Endothelial cell of umbilical vein (primary cell): ENCODE results near the gene F2RL1. TPM values are rescaled to one million over a fixed set of nuclear protein-coding genes. Genes with fewer than 3 reads are reported as not detected.

Experiments used
- BruUV-seq: library from RNA; stranded (reverse); fragments of 400-500 nt; replicated peaks from 2 replicates; lab custom pipeline; 2021; lab: Mats Ljungman, UMichigan
- CTCF ChIA-PET: fragments of 300-600, 350-600 bp; sonication (Branson Sonifier 250); formaldehyde crosslinking; loops from one replicate; lab custom pipeline; 2021; ENCODE audit warnings: antibody characterized with exemption, inconsistent platforms; lab: Charles Lee
- POLR2A ChIA-PET: fragments of 300-600, 350-600 bp; sonication (Branson Sonifier 250); formaldehyde crosslinking; loops from one replicate; lab custom pipeline; 2021; ENCODE audit warnings: antibody characterized with exemption, inconsistent platforms; lab: Charles Lee
- DNase-seq: peaks from one replicate; pipeline ENCODE4 v3.0.0-alpha.2; 2011; ENCODE audit warnings: low read depth, low spot score
- FAIRE-seq: peaks from 2 replicates; lab custom pipeline; 2011; peaks lifted over from hg19 to GRCh38; lab: Jason Lieb, UNC
- H2AFZ ChIP-seq: 2 replicates; pipeline ENCODE4 v1.6.0; 2012; ENCODE audit warnings: low read depth, low read length, control low read depth, inconsistent platforms
- H3K27ac ChIP-seq: 2 replicates; pipeline ENCODE4 v1.5.1; 2011; ENCODE audit warnings: low read depth, mild to moderate bottlenecking, control low read depth, low read length, moderate library complexity; ENCODE audit not compliant: insufficient read depth
- H3K27me3 ChIP-seq, 2 experiments: 2 replicates each; pipeline versions ENCODE4 v1.6.0 to v1.6.1; 2011; ENCODE audit warnings: low read length in 2 of 2, mixed read lengths in 1 of 2; ENCODE audit not compliant: control insufficient read depth in 2 of 2, insufficient read depth in 2 of 2
- H3K36me3 ChIP-seq, 2 experiments: 2 replicates in 1 of 2; 3 replicates in 1 of 2; pipeline ENCODE4 v1.5.1; 2011; ENCODE audit warnings: low read length in 2 of 2, mild to moderate bottlenecking in 1 of 2, moderate library complexity in 1 of 2; ENCODE audit not compliant: control insufficient read depth in 2 of 2, insufficient read depth in 2 of 2; ENCODE audit errors: extremely low read depth in 1 of 2
- H3K4me1 ChIP-seq: 3 replicates; pipeline ENCODE4 v1.5.1; 2011; ENCODE audit warnings: mild to moderate bottlenecking, low read length; ENCODE audit not compliant: control insufficient read depth, insufficient read depth; ENCODE audit errors: extremely low read depth
- H3K4me2 ChIP-seq: 2 replicates; pipeline ENCODE4 v1.6.1; 2011; ENCODE audit warnings: low read length, control low read depth, mixed read lengths; ENCODE audit not compliant: insufficient read depth
- H3K4me3 ChIP-seq, 3 experiments: fragments of 200-600 bp in 1 of 3; sonication (generic), shearing (Covaris generic) in 1 of 3; replicated peaks in 1 of 3; 2 replicates each; pipeline ENCODE4 v1.5.1; 2011 to 2016; ENCODE audit warnings: control low read depth in 3 of 3, low read length in 3 of 3, mild to moderate bottlenecking in 2 of 3, inconsistent platforms in 1 of 3, low read depth in 1 of 3, moderate library complexity in 1 of 3; ENCODE audit not compliant: insufficient read depth in 1 of 3
- H3K79me2 ChIP-seq: 2 replicates; pipeline ENCODE4 v1.6.0; 2012; ENCODE audit warnings: low read length, inconsistent platforms; ENCODE audit not compliant: control insufficient read depth, insufficient read depth
- H3K9ac ChIP-seq: replicated peaks from 2 replicates; pipeline ENCODE3; 2011; ENCODE audit warnings: low read length, control low read depth; ENCODE audit not compliant: insufficient read depth; ENCODE audit errors: extremely low read depth
- H3K9me1 ChIP-seq: replicated peaks from 3 replicates; pipeline ENCODE4 v1.6.0; 2011; ENCODE audit warnings: mild to moderate bottlenecking, low read length; ENCODE audit not compliant: control insufficient read depth, insufficient read depth; ENCODE audit errors: extremely low read depth
- H3K9me3 ChIP-seq: replicated peaks from 2 replicates; pipeline ENCODE4 v1.5.1; 2012; ENCODE audit warnings: low read length, inconsistent platforms; ENCODE audit not compliant: control insufficient read depth, insufficient read depth
- H4K20me1 ChIP-seq: replicated peaks from 2 replicates; pipeline ENCODE3; 2011; ENCODE audit warnings: mild to moderate bottlenecking, low read length; ENCODE audit not compliant: control insufficient read depth, insufficient read depth; ENCODE audit errors: extremely low read depth
- CTCF ChIP-seq, 2 donors: IDR thresholded peaks; 1 replicate in 1 of 2; 2 replicates in 1 of 2; pipeline ENCODE4 v1.5.1; 2011; ENCODE audit warnings: low read length in 2 of 2, mild to moderate bottlenecking in 2 of 2, moderate library complexity in 2 of 2, control low read depth in 1 of 2, inconsistent platforms in 1 of 2, low read depth in 1 of 2; ENCODE audit not compliant: insufficient read depth in 1 of 2; ENCODE audit errors: extremely low read depth in 1 of 2
- EZH2 ChIP-seq: IDR thresholded peaks from 2 replicates; pipeline ENCODE4 v1.6.1; 2012; ENCODE audit warnings: borderline replicate concordance, low read depth, mild to moderate bottlenecking, moderate library complexity, low read length, inconsistent platforms; ENCODE audit not compliant: severe bottlenecking
- FOS ChIP-seq: IDR thresholded peaks from 2 replicates; pipeline ENCODE4 v1.6.1; 2011; ENCODE audit warnings: mild to moderate bottlenecking, low read length, moderate library complexity, borderline replicate concordance; ENCODE audit not compliant: insufficient read depth
- GATA2 ChIP-seq: IDR thresholded peaks from 2 replicates; pipeline ENCODE4 v1.7.0; 2011; ENCODE audit warnings: low read depth, mild to moderate bottlenecking, moderate library complexity, mixed read lengths, low read length; ENCODE audit not compliant: insufficient read length, insufficient read depth
- JUN ChIP-seq: IDR thresholded peaks from 2 replicates; pipeline ENCODE4 v1.6.1; 2011; ENCODE audit warnings: borderline replicate concordance, low read depth; ENCODE audit not compliant: insufficient read length, insufficient read depth
- MAX ChIP-seq: IDR thresholded peaks from 2 replicates; pipeline ENCODE4 v1.6.1; 2011; ENCODE audit not compliant: insufficient read depth, insufficient read length
- MYC ChIP-seq: IDR thresholded peaks from one replicate; pipeline ENCODE4 v1.6.1; 2011; ENCODE audit warnings: mild to moderate bottlenecking, low read depth, low read length
- POLR2A ChIP-seq: IDR thresholded peaks from 2 replicates; pipeline ENCODE4 v1.6.1; 2012; ENCODE audit warnings: low read depth, mild to moderate bottlenecking, control low read depth, low read length
- POLR2AphosphoS5 ChIP-seq: IDR thresholded peaks from 2 replicates; pipeline ENCODE4 v1.6.1; 2012; ENCODE audit warnings: low read depth, mild to moderate bottlenecking, control low read depth, low read length, moderate library complexity; ENCODE audit not compliant: insufficient read depth
- dilution Hi-C: fragments of 300-500 bp; cut with MboI; formaldehyde crosslinking; loops from one replicate; pipeline ENCODE4 v1.15.0; 2019; ENCODE audit warnings: low sequenced_read_pairs; ENCODE audit not compliant: extremely low pct_ligation_motif_present
- intact Hi-C: fragments of 100-400 bp; cut with micrococcal nuclease; formaldehyde crosslinking; loops from one replicate; pipeline ENCODE4 v1.10.0; 2022
- polyA plus RNA-seq, 4 experiments: library from polyadenylated mRNA; depleted of rRNA in 3 of 4; stranded (reverse) in 3 of 4; unstranded in 1 of 4; fragments of >200 nt; gene quantifications; 2 replicates each; pipeline versions ENCODE4 v1.2.1 to v1.2.3, GENCODE V29; 2011 to 2012; ENCODE audit warnings: missing spikeins in 1 of 4
- total RNA-seq: library from RNA; stranded (reverse); gene quantifications from 2 replicates; pipeline ENCODE4 v1.2.3, GENCODE V29; 2021

Gene F2RL1
- total and polyA plus RNA-seq, 2 donors (not counting 3 experiments of a cell fraction or from before 2014, with no cell fraction given) = 21.8 to 21.9 TPM

- no peak overlapping the region for H2AFZ ChIP-seq
- no peak for FAIRE-seq
- no peaks in the 10 kb centered on the region for H3K4me1 ChIP-seq
- DNase-seq = no peak
- no peaks in the 10 kb centered on the region for H3K27me3 ChIP-seq
- dilution Hi-C loops = no loop called here
- H3K4me3 ChIP-seq = no peak overlapping the region
- intact Hi-C loops = loop anchor here (5.0 to 10.0 kb wide), 4 partner anchors 91 to 1288 kb away; partner anchors contain the start of gene OTP
- no peaks in the 10 kb centered on the region for H4K20me1 ChIP-seq
- no peaks in the 10 kb centered on the region for H3K36me3 ChIP-seq
- TF ChIP-seq FOS (no peak), POLR2A (no peak), JUN (no peak), EZH2 (no peak), MAX (no peak), MYC (no peak), GATA2 (no peak), CTCF (IDR thresholded peaks at IDR 0.05; ENCODE audit: extremely low read depth in 1 of 2, insufficient read depth in 1 of 2, low read depth in 1 of 2, low read length in 2 of 2) (no peak), POLR2AphosphoS5 (no peak)
- no peaks in the 10 kb centered on the region for H3K9me3 ChIP-seq
- no TSS peak for BruUV-seq
- ChIA-PET CTCF (interaction anchor here (2.2 to 5.6 kb wide), 2 partner anchors 151 to 626 kb away, joined by 16 to 63 read pairs; partner anchors contain the start of gene WDR41), POLR2A (no interaction called here)
- H3K9ac ChIP-seq = no peak overlapping the region
- H3K9me1 ChIP-seq = no peaks in the 10 kb centered on the region
- no peaks in the 10 kb centered on the region for H3K79me2 ChIP-seq
- H3K4me2 ChIP-seq = no peak overlapping the region
- no peak overlapping the region for H3K27ac ChIP-seq
Observed at GRCh38 chr5:76866503-76866902, 47.7 kb downstream of the F2RL1 start.
